ENCODE measurements around the gene TEAD4. TPM values are rescaled to one million over a fixed set of nuclear protein-coding genes. Genes with fewer than 3 reads are reported as not detected.
A peak's percentile ranks its signal among the peaks of the same experiment; 100 is the strongest.

Gene TEAD4
- total RNA-seq, 1 donor from 2014 or later, result 30.0 TPM

DNA sequence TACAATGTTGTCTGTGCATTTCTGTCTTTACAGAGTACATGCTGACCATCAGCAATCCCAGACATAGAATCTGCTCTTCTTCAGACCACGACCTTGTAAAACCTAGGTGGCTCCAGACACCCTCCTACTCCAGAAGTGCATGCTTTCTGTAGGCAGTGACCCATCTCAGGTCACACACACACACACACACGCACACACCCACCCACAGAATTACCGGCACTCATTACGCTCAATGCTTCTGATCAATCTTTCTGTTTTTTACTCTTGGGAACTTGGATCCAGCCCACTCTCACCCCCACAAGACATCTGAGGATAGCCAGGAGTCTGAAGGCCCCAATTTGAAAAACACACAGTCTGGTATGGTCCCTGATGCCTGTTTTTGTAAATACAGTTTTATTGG, 110.5 kb downstream of the TEAD4 start:
- Mint-ChIP-seq H3K4me3 (ENCODE audit: unreplicated experiment) (no peak overlapping the region), H3K9me3 (ENCODE audit: unreplicated experiment) (no peaks in the 10 kb centered on the region), H3K27ac (ENCODE audit: unreplicated experiment) (no peak overlapping the region), H3K36me3 (ENCODE audit: unreplicated experiment) (no peaks in the 10 kb centered on the region), H3K4me1 (ENCODE audit: unreplicated experiment) (peaks cover 23% of the 10 kb centered on the region), H3K27me3 (ENCODE audit: unreplicated experiment) (peaks cover 3% of the 10 kb centered on the region)
- TF ChIP-seq, protein P1, sequence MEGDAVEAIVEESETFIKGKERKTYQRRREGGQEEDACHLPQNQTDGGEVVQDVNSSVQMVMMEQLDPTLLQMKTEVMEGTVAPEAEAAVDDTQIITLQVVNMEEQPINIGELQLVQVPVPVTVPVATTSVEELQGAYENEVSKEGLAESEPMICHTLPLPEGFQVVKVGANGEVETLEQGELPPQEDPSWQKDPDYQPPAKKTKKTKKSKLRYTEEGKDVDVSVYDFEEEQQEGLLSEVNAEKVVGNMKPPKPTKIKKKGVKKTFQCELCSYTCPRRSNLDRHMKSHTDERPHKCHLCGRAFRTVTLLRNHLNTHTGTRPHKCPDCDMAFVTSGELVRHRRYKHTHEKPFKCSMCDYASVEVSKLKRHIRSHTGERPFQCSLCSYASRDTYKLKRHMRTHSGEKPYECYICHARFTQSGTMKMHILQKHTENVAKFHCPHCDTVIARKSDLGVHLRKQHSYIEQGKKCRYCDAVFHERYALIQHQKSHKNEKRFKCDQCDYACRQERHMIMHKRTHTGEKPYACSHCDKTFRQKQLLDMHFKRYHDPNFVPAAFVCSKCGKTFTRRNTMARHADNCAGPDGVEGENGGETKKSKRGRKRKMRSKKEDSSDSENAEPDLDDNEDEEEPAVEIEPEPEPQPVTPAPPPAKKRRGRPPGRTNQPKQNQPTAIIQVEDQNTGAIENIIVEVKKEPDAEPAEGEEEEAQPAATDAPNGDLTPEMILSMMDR (IDR thresholded peaks at IDR 0.05), result no peak
- DNase-seq (ENCODE audit: extremely low spot score, unreplicated experiment), result no peak

- H3K4me1 Mint-ChIP-seq (ENCODE audit: unreplicated experiment), result peaks cover 16% of the 10 kb centered on the region
- no peaks in the 10 kb centered on the region for H3K36me3 Mint-ChIP-seq (ENCODE audit: unreplicated experiment)
- peaks cover 3% of the 10 kb centered on the region for H3K27me3 Mint-ChIP-seq (ENCODE audit: unreplicated experiment)
- no peak overlapping the region for H3K4me3 Mint-ChIP-seq (ENCODE audit: unreplicated experiment)
- no peaks in the 10 kb centered on the region for H3K9me3 Mint-ChIP-seq (ENCODE audit: unreplicated experiment)
- no peak overlapping the region for H3K27ac Mint-ChIP-seq (ENCODE audit: unreplicated experiment)
- TF ChIP-seq, protein P1 (IDR thresholded peaks at IDR 0.05), result no peak
- DNase-seq (ENCODE audit: extremely low spot score, unreplicated experiment), result no peak
Observed at GRCh38 chr12:3071107-3071506, 111.9 kb downstream of the TEAD4 start.

DNA sequence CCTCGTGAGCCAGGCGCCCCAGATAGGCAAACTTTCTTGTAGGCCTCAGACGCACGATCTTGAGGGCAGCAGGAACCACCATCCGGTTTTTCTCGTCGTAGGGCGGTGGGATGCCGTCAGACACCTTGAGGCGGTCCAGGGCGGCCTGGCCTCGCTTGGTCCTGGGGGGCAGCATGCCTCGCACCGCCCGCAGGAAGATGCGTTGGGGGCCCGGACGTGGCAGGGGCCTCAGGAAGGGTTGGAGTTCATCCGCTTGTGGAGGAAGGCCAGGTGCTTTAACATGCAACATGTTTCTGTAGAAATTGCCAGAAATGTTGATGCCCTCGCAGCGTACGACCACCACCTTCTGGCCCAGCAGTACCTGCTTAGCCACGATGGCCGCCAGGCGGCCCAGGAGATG, 112.5 kb downstream of the TEAD4 start:
- Mint-ChIP-seq H3K4me3 (ENCODE audit: unreplicated experiment) (no peak overlapping the region), H3K27ac (ENCODE audit: unreplicated experiment) (no peak overlapping the region), H3K9me3 (ENCODE audit: unreplicated experiment) (no peaks in the 10 kb centered on the region), H3K36me3 (ENCODE audit: unreplicated experiment) (no peaks in the 10 kb centered on the region), H3K27me3 (ENCODE audit: unreplicated experiment) (peaks cover 3% of the 10 kb centered on the region), H3K4me1 (ENCODE audit: unreplicated experiment) (peaks cover 17% of the 10 kb centered on the region)
- TF ChIP-seq, protein P1 (IDR thresholded peaks at IDR 0.05), result no peak
- DNase-seq (ENCODE audit: extremely low spot score, unreplicated experiment), result no peak

GRCh38 chr12:3073438-3074250, 114.4 kb downstream of the TEAD4 start:
- Mint-ChIP-seq H3K36me3 (ENCODE audit: unreplicated experiment) (no peaks in the 10 kb centered on the region), H3K27me3 (ENCODE audit: unreplicated experiment) (no peaks in the 10 kb centered on the region), H3K27ac (ENCODE audit: unreplicated experiment) (no peak overlapping the region), H3K9me3 (ENCODE audit: unreplicated experiment) (no peaks in the 10 kb centered on the region), H3K4me1 (ENCODE audit: unreplicated experiment) (peaks cover 26% of the 10 kb centered on the region), H3K4me3 (ENCODE audit: unreplicated experiment) (no peak overlapping the region)
- peak; percentile 94 for DNase-seq (ENCODE audit: extremely low spot score, unreplicated experiment)
- TF ChIP-seq, protein P1 (IDR thresholded peaks at IDR 0.05), result peak; percentile 97

DNA sequence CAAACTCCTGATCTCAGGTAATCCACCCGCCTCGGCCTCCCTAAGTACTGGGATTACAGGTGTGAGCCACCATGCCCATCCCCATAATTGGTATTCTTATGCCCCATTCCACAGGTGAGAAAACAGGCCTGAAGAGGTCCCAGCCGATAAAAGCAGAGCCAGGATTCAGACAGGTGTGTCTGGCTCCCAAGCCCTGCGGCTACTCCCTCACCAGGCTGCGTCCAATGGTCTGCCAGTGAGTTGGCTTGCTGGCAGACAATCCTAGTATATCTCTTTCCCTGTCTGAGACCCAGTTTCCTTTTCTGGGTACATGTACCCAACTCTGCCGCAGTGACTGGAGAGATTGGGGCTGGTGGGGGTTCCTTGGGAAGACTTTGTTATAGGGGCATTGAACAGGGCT, 116.1 kb downstream of the TEAD4 start:
- no peaks in the 10 kb centered on the region for H3K9me3 Mint-ChIP-seq (ENCODE audit: unreplicated experiment)
- no peak for DNase-seq (ENCODE audit: extremely low spot score, unreplicated experiment)
- no peak overlapping the region for H3K27ac Mint-ChIP-seq (ENCODE audit: unreplicated experiment)
- TF ChIP-seq, protein P1 (IDR thresholded peaks at IDR 0.05), result no peak
- peak overlapping the region; percentile 5 for H3K4me3 Mint-ChIP-seq (ENCODE audit: unreplicated experiment)
- H3K36me3 Mint-ChIP-seq (ENCODE audit: unreplicated experiment), result no peaks in the 10 kb centered on the region
- peaks cover 26% of the 10 kb centered on the region for H3K4me1 Mint-ChIP-seq (ENCODE audit: unreplicated experiment)
- H3K27me3 Mint-ChIP-seq (ENCODE audit: unreplicated experiment), result no peaks in the 10 kb centered on the region
